Mesenchymal stem cell (in vitro differentiated cells and primary cell): ENCODE measurements around the gene P3R3URF.

Experiments
- DNase-seq: peaks from one replicate; pipeline ENCODE4 v3.0.0-alpha.2; 2013
- H2AFZ ChIP-seq: one replicate; pipeline ENCODE4 v1.6.1; 2013; ENCODE audit warnings: low read depth, mild to moderate bottlenecking, control low read depth, inconsistent platforms, low read length, moderate library complexity
- H2AK5ac ChIP-seq: 2 replicates; pipeline ENCODE4 v1.6.1; 2013; ENCODE audit warnings: low read length, moderate library complexity, mild to moderate bottlenecking, inconsistent platforms; ENCODE audit not compliant: severe bottlenecking
- H2BK120ac ChIP-seq: one replicate; pipeline ENCODE4 v1.6.1; 2013; ENCODE audit warnings: low read depth, mild to moderate bottlenecking, inconsistent platforms, low read length, moderate library complexity
- H2BK12ac ChIP-seq, 2 experiments: one replicate each; pipeline ENCODE4 v1.6.1; 2013; ENCODE audit warnings: inconsistent platforms in 2 of 2, low read length in 2 of 2, mild to moderate bottlenecking in 2 of 2, moderate library complexity in 2 of 2, control low read depth in 1 of 2
- H2BK15ac ChIP-seq: one replicate; pipeline ENCODE4 v1.6.1; 2013; ENCODE audit warnings: mild to moderate bottlenecking, low read depth, inconsistent platforms; ENCODE audit not compliant: poor library complexity, severe bottlenecking
- H2BK5ac ChIP-seq: 2 replicates; pipeline ENCODE4 v1.6.1; 2013; ENCODE audit warnings: low read depth, mild to moderate bottlenecking, low read length, control low read depth, inconsistent platforms; ENCODE audit not compliant: poor library complexity, severe bottlenecking
- H3K14ac ChIP-seq, 2 experiments: one replicate each; pipeline ENCODE4 v1.6.1; 2013; ENCODE audit warnings: inconsistent platforms in 2 of 2, low read length in 2 of 2, control low read depth in 1 of 2, mild to moderate bottlenecking in 1 of 2, moderate library complexity in 1 of 2
- H3K18ac ChIP-seq, 2 experiments: one replicate each; pipeline ENCODE4 v1.6.1; 2013; ENCODE audit warnings: inconsistent platforms in 2 of 2, low read length in 2 of 2, control low read depth in 1 of 2, low read depth in 1 of 2, mild to moderate bottlenecking in 1 of 2
- H3K23ac ChIP-seq, 2 experiments: one replicate each; pipeline ENCODE4 v1.6.1; 2013; ENCODE audit warnings: inconsistent platforms in 2 of 2, low read length in 2 of 2, mild to moderate bottlenecking in 2 of 2, moderate library complexity in 2 of 2, control low read depth in 1 of 2
- H3K27ac ChIP-seq: 2 replicates; pipeline ENCODE4 v1.5.1; 2013; ENCODE audit warnings: mild to moderate bottlenecking, moderate library complexity, low read length, control low read depth, inconsistent platforms; ENCODE audit not compliant: poor library complexity, severe bottlenecking
- H3K27me3 ChIP-seq, 2 experiments: 2 replicates each; pipeline versions ENCODE4 v1.6.1 to v1.7.0; 2013; ENCODE audit warnings: low read length in 2 of 2, mild to moderate bottlenecking in 2 of 2, moderate library complexity in 2 of 2, control low read depth in 1 of 2, inconsistent platforms in 1 of 2; ENCODE audit not compliant: control insufficient read depth in 1 of 2, insufficient read depth in 1 of 2
- H3K36me3 ChIP-seq, 2 experiments: 2 replicates each; pipeline versions ENCODE4 v1.6.1 to v1.7.0; 2013; ENCODE audit warnings: low read length in 2 of 2, control low read depth in 1 of 2, inconsistent platforms in 1 of 2, low read depth in 1 of 2, mild to moderate bottlenecking in 1 of 2; ENCODE audit not compliant: insufficient read depth in 2 of 2, control insufficient read depth in 1 of 2
- H3K4ac ChIP-seq, 2 experiments: one replicate each; pipeline ENCODE4 v1.6.1; 2013; ENCODE audit warnings: inconsistent platforms in 2 of 2, low read length in 2 of 2, mild to moderate bottlenecking in 2 of 2, moderate library complexity in 2 of 2, control low read depth in 1 of 2, low read depth in 1 of 2
- H3K4me1 ChIP-seq: 2 replicates; pipeline ENCODE4 v1.6.1; 2013; ENCODE audit warnings: low read depth, low read length, control low read depth; ENCODE audit not compliant: control insufficient read depth, insufficient read depth
- H3K4me2 ChIP-seq: 2 replicates; pipeline ENCODE4 v1.6.1; 2013; ENCODE audit warnings: low read length, mild to moderate bottlenecking, inconsistent platforms; ENCODE audit not compliant: poor library complexity, severe bottlenecking
- H3K4me3 ChIP-seq, 2 experiments: 2 replicates each; pipeline versions ENCODE4 v1.5.1 to v1.7.0; 2013; ENCODE audit warnings: low read length in 2 of 2, mild to moderate bottlenecking in 2 of 2, control low read depth in 1 of 2, low read depth in 1 of 2; ENCODE audit not compliant: insufficient read depth in 1 of 2
- H3K79me1 ChIP-seq: replicated peaks from 2 replicates; pipeline ENCODE4 v1.6.1; 2013; ENCODE audit warnings: mild to moderate bottlenecking, control low read depth, low read length, inconsistent platforms; ENCODE audit not compliant: poor library complexity, severe bottlenecking
- H3K9ac ChIP-seq: 2 replicates; pipeline ENCODE4 v1.7.0; 2013; ENCODE audit warnings: mild to moderate bottlenecking, low read length, moderate library complexity
- H3K9me3 ChIP-seq: 2 replicates; pipeline ENCODE4 v1.7.0; 2013; ENCODE audit warnings: mild to moderate bottlenecking, low read length; ENCODE audit not compliant: control insufficient read depth
- H4K8ac ChIP-seq: one replicate; pipeline ENCODE4 v1.6.1; 2013; ENCODE audit warnings: inconsistent platforms, mild to moderate bottlenecking, low read length, moderate library complexity
- H4K91ac ChIP-seq: one replicate; pipeline ENCODE4 v1.6.1; 2013; ENCODE audit warnings: mild to moderate bottlenecking, low read length, inconsistent platforms
- WGBS: methylation state at CpG from one replicate; pipeline ENCODE4 v1.1.7; 2013; ENCODE audit warnings: mixed read lengths; 5-methylcytosine and 5-hydroxymethylcytosine counted together

P3R3URF gene

DNA sequence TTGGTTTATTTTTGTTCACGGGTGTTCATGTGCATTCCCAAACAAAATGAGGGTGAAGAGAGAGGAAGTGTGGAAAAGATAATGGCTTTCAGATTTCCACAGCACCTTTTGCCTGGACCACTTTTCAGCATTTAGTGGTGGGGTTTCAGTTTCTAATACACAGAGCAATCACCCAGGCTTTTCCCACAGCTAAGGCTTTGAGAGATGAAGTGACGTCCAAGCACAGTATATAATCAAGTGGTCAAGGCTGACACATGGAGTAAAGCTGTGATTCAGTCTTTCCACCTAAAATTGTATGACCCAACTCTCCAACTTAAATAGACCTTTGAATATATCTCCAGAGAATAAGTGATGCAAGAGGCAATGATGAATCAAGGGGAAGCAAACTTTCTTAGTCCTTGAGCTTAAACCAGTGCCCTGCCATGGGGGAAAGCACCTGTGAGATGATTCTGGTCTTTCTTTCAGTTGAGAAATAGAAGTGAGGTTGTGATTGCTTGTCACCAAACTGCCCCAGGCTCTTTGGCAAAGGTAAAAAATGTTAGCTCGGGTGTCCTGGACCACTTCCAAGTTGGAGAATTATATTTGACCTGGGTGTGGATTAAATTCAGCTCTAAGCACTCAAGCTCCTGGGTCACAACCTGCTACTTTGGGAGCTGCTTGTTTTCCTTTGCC lies 41.5 kb downstream of the P3R3URF start:
- Histone ChIP-seq H2BK5ac (no peak overlapping the region), H3K4me1 (peaks cover 15% of the 10 kb centered on the region), H3K4me2 (no peak overlapping the region), H3K9ac (peak overlapping the region; percentile 99), H3K79me1 (no peaks in the 10 kb centered on the region), H2BK15ac (no peak overlapping the region), H2BK120ac (no peak overlapping the region), H3K27me3 (no peaks in the 10 kb centered on the region), H3K9me3 (no peaks in the 10 kb centered on the region), H2AK5ac (peak overlapping the region; percentile 67), H2BK12ac (peak overlapping the region in 1 of 2 experiments; percentile 57), H3K36me3 (no peaks in the 10 kb centered on the region), H3K18ac (no peak overlapping the region), H3K4ac (no peak overlapping the region), H3K14ac (no peak overlapping the region), H3K27ac (no peak overlapping the region), H2AFZ (no peak overlapping the region), H3K23ac (no peak overlapping the region), H3K4me3 (peak overlapping the region in 1 of 2 experiments; percentile 40), H4K91ac (no peak overlapping the region), H4K8ac (no peak overlapping the region)
- WGBS: 88% methylated on average over 2 of the region's 3 CpGs
- DNase-seq: peak; percentile 97

DNA sequence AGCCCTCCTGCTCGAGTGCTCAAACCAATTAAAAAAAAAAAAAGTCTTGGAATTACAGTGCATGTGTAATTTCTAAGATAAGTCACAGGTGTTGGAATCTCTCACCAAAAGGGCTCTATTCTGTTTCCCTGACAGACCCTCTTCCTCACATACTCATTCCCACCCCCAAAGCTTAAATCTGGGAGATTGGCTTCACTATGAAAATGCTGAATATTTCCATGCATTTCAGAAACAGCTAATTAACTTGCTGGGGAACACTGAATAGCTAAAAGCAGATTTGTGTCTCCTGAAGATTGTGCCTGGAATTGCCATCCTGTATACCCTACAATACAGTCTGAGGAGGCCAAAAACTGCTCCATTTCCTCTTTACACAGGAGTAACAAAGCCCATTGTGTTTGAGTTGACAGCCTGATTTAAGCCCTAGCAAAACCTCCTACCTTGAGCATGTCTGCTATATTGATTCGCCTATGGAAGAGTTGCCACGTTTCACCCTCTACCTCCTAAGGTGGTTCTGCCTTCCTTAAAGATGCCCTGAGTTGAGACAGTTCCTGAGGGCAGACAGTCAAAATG lies 42.4 kb downstream of the P3R3URF start:
- Histone ChIP-seq H3K4me2 (peak overlapping the region; percentile 68), H2AK5ac (peak overlapping the region; percentile 93)

DNA sequence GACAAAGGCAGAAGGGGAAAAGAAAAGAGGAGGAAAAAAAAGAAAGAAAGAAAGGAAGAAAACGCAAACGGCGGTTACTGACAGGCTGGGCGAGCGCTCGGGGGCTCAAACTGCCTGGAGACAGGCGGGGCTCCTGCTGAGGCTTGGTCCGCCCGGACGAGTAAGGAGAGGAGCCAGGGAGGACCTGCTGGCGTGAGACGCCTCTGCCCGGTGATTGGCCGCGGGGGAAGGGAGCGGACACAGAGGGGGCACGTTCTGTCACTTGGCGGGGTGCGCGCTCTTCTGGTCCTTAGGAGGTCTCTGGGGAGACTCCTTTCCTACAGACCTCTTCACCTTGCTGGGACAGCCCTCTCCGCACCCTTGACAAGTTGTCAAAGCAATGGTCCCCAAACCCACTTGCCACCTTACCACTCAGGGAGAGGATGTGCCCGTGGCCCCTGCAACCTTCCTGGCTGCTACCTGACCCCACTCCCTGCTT lies 43.1 kb downstream of the P3R3URF start:
- Histone ChIP-seq H3K4ac (peak overlapping the region; percentile 80 to 99), H2BK120ac (peak overlapping the region; percentile 94), H2BK5ac (peak overlapping the region; percentile 97), H2AK5ac (peak overlapping the region; percentile 93), H3K36me3 (no peaks in the 10 kb centered on the region), H3K4me3 (peak overlapping the region; percentile 67 to 86), H4K8ac (peak overlapping the region; percentile 81), H3K4me2 (peak overlapping the region; percentile 68), H2BK12ac (peak overlapping the region; percentile 52 to 93), H2AFZ (peak overlapping the region; percentile 54), H3K4me1 (peaks cover 15% of the 10 kb centered on the region), H3K79me1 (no peaks in the 10 kb centered on the region), H2BK15ac (peak overlapping the region; percentile 54), H4K91ac (peak overlapping the region; percentile 98), H3K27me3 (peaks cover 0 to 4% of the 10 kb centered on the region in 2 experiments), H3K27ac (peak overlapping the region; percentile 99), H3K23ac (peak overlapping the region in 1 of 2 experiments; percentile 95), H3K18ac (peak overlapping the region; percentile 71 to 99), H3K9ac (peak overlapping the region; percentile 99), H3K9me3 (no peaks in the 10 kb centered on the region), H3K14ac (peak overlapping the region in 1 of 2 experiments; percentile 89)
- whole genome bisulfite sequencing: under 1% methylated on average over 22 of the region's 22 CpGs
- DNase-seq: no peak

More for the DNA sequence above, 42.4 kb downstream of the P3R3URF start:
- no peaks in the 10 kb centered on the region for H3K79me1 ChIP-seq
- peak overlapping the region; percentile 71 to 99 for H3K18ac ChIP-seq
- no peak overlapping the region for H2BK15ac ChIP-seq
- H3K9me3 ChIP-seq: no peaks in the 10 kb centered on the region
- peak overlapping the region in 1 of 2 experiments; percentile 86 for H3K4me3 ChIP-seq
- peak overlapping the region; percentile 99 for H3K27ac ChIP-seq
- H2BK12ac ChIP-seq: peak overlapping the region; percentile 69 to 86
- no peak for DNase-seq
- no peak overlapping the region for H2BK120ac ChIP-seq
- no peak overlapping the region for H3K23ac ChIP-seq
- WGBS: 76% methylated on average over 2 of the region's 3 CpGs
- peak overlapping the region; percentile 97 for H2BK5ac ChIP-seq
- H3K14ac ChIP-seq: no peak overlapping the region
- peaks cover 0 to 4% of the 10 kb centered on the region in 2 experiments for H3K27me3 ChIP-seq
- H4K91ac ChIP-seq: peak overlapping the region; percentile 65
- no peak overlapping the region for H2AFZ ChIP-seq
- no peaks in the 10 kb centered on the region for H3K36me3 ChIP-seq
- H4K8ac ChIP-seq: no peak overlapping the region
- H3K4me1 ChIP-seq: peaks cover 15% of the 10 kb centered on the region
- peak overlapping the region in 1 of 2 experiments; percentile 99 for H3K4ac ChIP-seq
- H3K9ac ChIP-seq: peak overlapping the region; percentile 99
